GM12878 (cell line): Measurements from ENCODE around the gene KIF2C. TPM values are rescaled to one million over a fixed set of nuclear protein-coding genes. Genes with fewer than 3 reads are reported as not detected.

Experiments used
- ATAC-seq: fragments of 200-7000 bp; cut with Tn5 transposase; 3 replicates; pipeline ENCODE4 v1.9.1; 2020; ENCODE audit warnings: mild to moderate bottlenecking, moderate library complexity
- BruUV-seq: library from RNA; stranded (reverse); fragments of 400-500 nt; replicated peaks from 2 replicates; lab custom pipeline; 2021; lab: Mats Ljungman, UMichigan
- CTCF ChIA-PET: fragments of 300-600 bp; sonication (Branson Sonifier 250); formaldehyde crosslinking; extraction: SDS; loops from one replicate; lab custom pipeline; 2021; ENCODE audit warnings: inconsistent platforms; lab: Yijun Ruan, JAX
- POLR2A ChIA-PET: fragments of 350-600 bp; formaldehyde crosslinking; extraction: SDS; loops from one replicate; lab custom pipeline; 2021; ENCODE audit warnings: inconsistent platforms; lab: Charles Lee
- RAD21 ChIA-PET: fragments of 300-600 bp; sonication (Branson Sonifier 250); formaldehyde crosslinking; loops from one replicate; lab custom pipeline; 2023; ENCODE audit warnings: antibody characterized with exemption; ENCODE audit not compliant: unreplicated experiment; lab: Charles Lee
- SMC1A ChIA-PET: fragments of 300-600 bp; sonication (Branson Sonifier 250); formaldehyde crosslinking; loops from one replicate; lab custom pipeline; 2023; ENCODE audit not compliant: unreplicated experiment, uncharacterized antibody; lab: Charles Lee
- DNase-seq: peaks from one replicate; pipeline ENCODE4 v3.0.0-alpha.2; 2011; ENCODE audit warnings: low read depth, low spot score
- FAIRE-seq: peaks from 3 replicates; lab custom pipeline; 2011; peaks lifted over from hg19 to GRCh38; lab: Jason Lieb, UNC
- H2AFZ ChIP-seq: 2 replicates; pipeline ENCODE4 v1.6.0; 2011; ENCODE audit warnings: low read depth, low read length, control low read depth; ENCODE audit not compliant: control insufficient read depth
- H3K27ac ChIP-seq: 2 replicates; pipeline ENCODE4 v1.5.1; 2011; ENCODE audit warnings: control low read depth; ENCODE audit not compliant: control insufficient read depth, insufficient read depth
- H3K27me3 ChIP-seq, 2 experiments: replicated peaks in 1 of 2; 2 replicates each; pipeline versions ENCODE4 v1.6.0 to v1.6.1; 2011; ENCODE audit warnings: low read length in 1 of 2; ENCODE audit not compliant: control insufficient read depth in 2 of 2, insufficient read depth in 2 of 2
- H3K36me3 ChIP-seq, 2 experiments: 2 replicates each; pipeline ENCODE4 v1.5.1; 2011; ENCODE audit warnings: low read length in 1 of 2; ENCODE audit not compliant: control insufficient read depth in 2 of 2, insufficient read depth in 2 of 2
- H3K4me1 ChIP-seq: 2 replicates; pipeline ENCODE4 v1.6.1; 2011; ENCODE audit warnings: mild to moderate bottlenecking, low read length, moderate library complexity, mixed read lengths; ENCODE audit not compliant: control insufficient read depth, insufficient read depth
- H3K4me2 ChIP-seq: 2 replicates; pipeline ENCODE4 v1.6.0; 2011; ENCODE audit warnings: control low read depth; ENCODE audit not compliant: control insufficient read depth, insufficient read depth
- H3K4me3 ChIP-seq: fragments of 200-600 bp; sonication (generic); 2 replicates; pipeline ENCODE4 v1.5.1; 2016
- H3K79me2 ChIP-seq: 2 replicates; pipeline ENCODE4 v1.6.0; 2011; ENCODE audit warnings: low read length; ENCODE audit not compliant: control insufficient read depth, insufficient read depth
- H3K9ac ChIP-seq: 2 replicates; pipeline ENCODE4 v1.8.0; 2011; ENCODE audit warnings: low read length, control low read depth, mixed read lengths; ENCODE audit not compliant: control insufficient read depth, insufficient read depth
- H3K9me3 ChIP-seq: replicated peaks from 3 replicates; pipeline ENCODE4 v1.5.1; 2011; ENCODE audit warnings: mild to moderate bottlenecking, low read length; ENCODE audit not compliant: control insufficient read depth, insufficient read depth
- H4K20me1 ChIP-seq: 2 replicates; pipeline ENCODE4 v1.6.0; 2011; ENCODE audit not compliant: control insufficient read depth, insufficient read depth
- CBX3 ChIP-seq: fragments of 200-600 bp; sonication (generic); IDR thresholded peaks from 2 replicates; pipeline ENCODE4 v1.6.1; 2016; ENCODE audit warnings: low read depth, borderline replicate concordance
- DPF2 ChIP-seq: fragments of 450-650 bp; IDR thresholded peaks from 2 replicates; pipeline ENCODE4 v1.6.1; 2017; ENCODE audit warnings: mild to moderate bottlenecking
- IRF4 ChIP-seq: IDR thresholded peaks from 2 replicates; pipeline ENCODE4 v1.6.1; 2011; ENCODE audit warnings: low read depth, low read length
- MEF2B ChIP-seq: fragments of 450-650 bp; IDR thresholded peaks from 2 replicates; pipeline ENCODE4 v1.6.1; 2018; ENCODE audit warnings: mild to moderate bottlenecking, moderate library complexity; ENCODE audit not compliant: partially characterized antibody, poor library complexity, severe bottlenecking
- MLLT1 ChIP-seq: fragments of 450-650 bp; IDR thresholded peaks from 2 replicates; pipeline ENCODE4 v1.6.1; 2016; ENCODE audit warnings: mild to moderate bottlenecking
- NR2F1 ChIP-seq: fragments of 450-650 bp; conservative IDR thresholded peaks from 2 replicates; pipeline ENCODE4 v1.6.1; 2017; ENCODE audit warnings: mild to moderate bottlenecking
- PML ChIP-seq: IDR thresholded peaks from 2 replicates; pipeline ENCODE4 v1.6.1; 2012; ENCODE audit warnings: low read length, inconsistent platforms
- POLR2A ChIP-seq: IDR thresholded peaks from 2 replicates; pipeline ENCODE4 v1.6.1; 2011; ENCODE audit warnings: low read depth, mild to moderate bottlenecking, low read length
- POLR2AphosphoS5 ChIP-seq: IDR thresholded peaks from 2 replicates; pipeline ENCODE4 v1.6.1; 2011; ENCODE audit warnings: mild to moderate bottlenecking, low read length, inconsistent platforms
- WGBS: methylation state at CpG from one replicate; pipeline ENCODE4 v1.1.6; 2016; ENCODE audit warnings: low lambda C conversion rate; ENCODE audit not compliant: insufficient replicate concordance, insufficient coverage; ENCODE audit errors: missing lambda C conversion rate; 5-methylcytosine and 5-hydroxymethylcytosine counted together
- in situ Hi-C: fragments of 300-500 bp; cut with MboI; formaldehyde crosslinking; loops from 9 replicates; pipeline ENCODE4 v1.14.3; 2018; ENCODE audit warnings: mixed read lengths
- intact Hi-C: fragments of 100-400 bp; cut with micrococcal nuclease; formaldehyde crosslinking; loops from one replicate; pipeline ENCODE4 v1.14.2; 2022; ENCODE audit not compliant: unreplicated experiment
- polyA plus RNA-seq, 11 experiments: library from polyadenylated mRNA; depleted of rRNA in 4 of 11; unstranded in 6 of 11; stranded (reverse) in 5 of 11; fragments of >200 nt; fragmentation: Nextera tagmentation in 4 of 11; fragmentation: Illumina TruSeq in 1 of 11; extraction: Ambion mirVana in 4 of 11; extraction: Trizol in 1 of 11; gene quantifications; 1 replicate in 1 of 11; 2 replicates in 10 of 11; pipeline versions ENCODE4 v1.2.1 to v1.2.3, GENCODE V29; 2011 to 2016; ENCODE audit warnings: inconsistent platforms in 2 of 11, missing spikeins in 2 of 11, low read depth in 1 of 11
- total RNA-seq, 4 experiments: library from RNA; depleted of rRNA in 3 of 4; stranded (reverse); fragments of >200 nt in 3 of 4; fragmentation: Illumina TruSeq in 1 of 4; extraction: Trizol in 1 of 4; gene quantifications; 2 replicates each; pipeline versions ENCODE4 v1.2.1 to v1.2.3, GENCODE V29; 2013 to 2021

KIF2C gene
- total and polyA plus RNA-seq, 10 of the 15 experiments (the other 5 are each of a cell fraction or from before 2014, with no cell fraction given): 42.3 to 104 (median 83.8) TPM

DNA sequence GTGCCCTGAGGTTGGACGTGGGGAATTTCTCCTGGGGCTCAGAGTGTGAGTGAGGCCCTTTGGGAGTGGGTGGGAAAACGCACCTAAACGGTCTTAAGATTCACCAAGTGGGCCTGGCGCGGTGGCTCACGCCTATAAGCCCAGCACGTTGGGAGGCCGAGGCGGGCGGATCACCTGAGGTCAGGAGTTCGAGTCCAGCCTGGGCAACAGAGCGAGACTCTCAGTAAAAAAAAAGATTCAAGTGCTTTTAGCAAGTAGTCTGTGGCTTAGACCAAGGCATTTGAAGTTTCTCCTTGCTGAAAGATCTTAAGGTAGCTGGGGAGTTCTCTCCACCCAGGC lies 37.1 kb downstream of the KIF2C start:
- DNase-seq: no peak
- Histone ChIP-seq H3K4me2 (peak overlapping the region; percentile 73), H3K9ac (peak overlapping the region; percentile 99), H3K4me1 (peaks cover 13% of the 10 kb centered on the region), H4K20me1 (peaks cover 12% of the 10 kb centered on the region), H3K4me3 (peak overlapping the region; percentile 73), H3K27ac (peak overlapping the region; percentile 92), H3K27me3 (no peaks in the 10 kb centered on the region), H3K79me2 (peaks cover 43% of the 10 kb centered on the region), H2AFZ (no peak overlapping the region), H3K36me3 (peaks cover 8 to 26% of the 10 kb centered on the region in 2 experiments), H3K9me3 (no peaks in the 10 kb centered on the region)
- no TSS peak for BruUV-seq
- WGBS: 6% methylated on average over 12 of the region's 12 CpGs
- RAD21 ChIA-PET: interaction anchor here (1.1 to 1.5 kb wide), 2 partner anchors 46 to 55 kb away, joined by 3 to 6 read pairs; no protein-coding TSS in a partner anchor
- SMC1A ChIA-PET: interaction anchor here (1.5 to 2.3 kb wide), 3 partner anchors 9 to 56 kb away, joined by 5 to 12 read pairs (median 6); partner anchors contain the start of gene RNU5D-1
- intact Hi-C loops (loop anchor here (2.0 to 5.0 kb wide), 2 partner anchors 41 to 46 kb away; partner anchors contain the start of gene RNU5D-1), in situ Hi-C loops (no loop called here)
- TF ChIP-seq NR2F1: 0 out of 2 replicates have a peak, but pooled peaks have one; percentile 13
- TF ChIP-seq IRF4: no peak
- 0 out of 2 replicates have a peak, but pooled peaks have one; percentile 6 for TF ChIP-seq POLR2A
- TF ChIP-seq MEF2B: no peak
- peak; percentile 1; the same call in 1 of the 3 replicates for ATAC-seq
- no peak for FAIRE-seq
- CTCF ChIA-PET: interaction anchor here (0.9 to 4.0 kb wide), 7 partner anchors 8 to 55 kb away, joined by 3 to 39 read pairs (median 5); partner anchors contain the start of genes PLK3 and RNU5D-1
- POLR2A ChIA-PET: interaction anchor here (0.6 to 2.7 kb wide), 9 partner anchors 11 to 527 kb away, joined by 3 to 19 read pairs (median 8); partner anchors contain the start of genes BEST4, PLK3 and RNU5D-1

DNA sequence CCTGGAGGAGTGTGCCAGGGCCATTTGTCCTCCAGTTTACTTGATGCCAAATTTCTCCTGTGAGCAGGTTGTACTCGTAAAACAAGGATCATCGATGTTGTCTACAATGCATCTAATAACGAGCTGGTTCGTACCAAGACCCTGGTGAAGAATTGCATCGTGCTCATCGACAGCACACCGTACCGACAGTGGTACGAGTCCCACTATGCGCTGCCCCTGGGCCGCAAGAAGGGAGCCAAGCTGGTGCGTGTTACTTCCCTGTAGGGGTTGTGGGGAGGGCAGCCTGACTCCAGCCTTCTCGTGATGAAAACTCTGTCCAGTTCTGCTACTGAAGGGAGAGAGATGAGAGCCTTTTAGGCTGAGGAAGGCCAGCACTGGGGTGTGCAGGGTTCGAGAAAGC lies 37.9 kb downstream of the KIF2C start:
- peaks cover 8 to 30% of the 10 kb centered on the region in 2 experiments for H3K36me3 ChIP-seq
- H3K27ac ChIP-seq: no peak overlapping the region
- no peaks in the 10 kb centered on the region for H3K9me3 ChIP-seq
- H3K27me3 ChIP-seq: no peaks in the 10 kb centered on the region
- in situ Hi-C loops (no loop called here), intact Hi-C loops (loop anchor here (2.0 to 5.0 kb wide), 2 partner anchors 40 to 47 kb away; partner anchors contain the start of gene RNU5D-1)
- FAIRE-seq (no peak), DNase-seq (no peak), ATAC-seq (no peak)
- TF ChIP-seq DPF2 (0 out of 2 replicates have a peak, but pooled peaks have one; percentile 30), POLR2AphosphoS5 (peak; percentile 34; the same call in 1 of the 2 replicates), PML (no peak), POLR2A (peak; percentile 55), MLLT1 (peak; percentile 53; the same call in 1 of the 2 replicates), CBX3 (no peak)
- POLR2A ChIA-PET: interaction anchor here (0.7 to 1.4 kb wide), 2 partner anchors 23 to 42 kb away, joined by 3 to 4 read pairs; partner anchors contain the start of gene PLK3
- peaks cover 43% of the 10 kb centered on the region for H3K79me2 ChIP-seq
- peak overlapping the region; percentile 73 for H3K4me2 ChIP-seq
- peaks cover 12% of the 10 kb centered on the region for H4K20me1 ChIP-seq
- no peak overlapping the region for H2AFZ ChIP-seq
- BruUV-seq: no TSS peak
- RAD21 ChIA-PET: interaction anchor here (0.5 kb wide), 1 partner anchor 740 kb away, joined by 3 read pairs; no protein-coding TSS in a partner anchor
- peaks cover 13% of the 10 kb centered on the region for H3K4me1 ChIP-seq
- SMC1A ChIA-PET: interaction anchor here (0.9 to 1.7 kb wide), 3 partner anchors 8 to 56 kb away, joined by 4 to 6 read pairs (median 5); no protein-coding TSS in a partner anchor
- peak overlapping the region; percentile 73 for H3K4me3 ChIP-seq
- H3K9ac ChIP-seq: peak overlapping the region; percentile 99
- CTCF ChIA-PET: interaction anchor here (0.8 to 1.6 kb wide), 3 partner anchors 48 to 64 kb away, joined by 3 to 5 read pairs (median 4); no protein-coding TSS in a partner anchor
- 83% methylated on average over 14 of the region's 14 CpGs for WGBS
